Gastroesophageal sphincter (tissue), 3 donors: ENCODE results near the gene GLYATL1B.
"Not testable (repeated sequence)": the region's sequence is repeated elsewhere in the genome, so short reads cannot be mapped to it uniquely, and the experiment has no call there.

Experiments
- EP300 ChIP-seq: sonication (generic); formaldehyde crosslinking; IDR thresholded peaks from one replicate; pipeline ENCODE4 v1.6.1; 2017; ENCODE audit warnings: antibody characterized with exemption, mild to moderate bottlenecking
- POLR2A ChIP-seq, 2 donors: fragments of 450-650 bp; IDR thresholded peaks; one replicate each; pipeline ENCODE4 v1.6.1; 2017; ENCODE audit warnings: antibody characterized with exemption in 2 of 2, mild to moderate bottlenecking in 2 of 2, moderate library complexity in 1 of 2
- POLR2AphosphoS5 ChIP-seq: sonication (generic); formaldehyde crosslinking; IDR thresholded peaks from one replicate; pipeline ENCODE4 v1.6.1; 2017; ENCODE audit warnings: antibody characterized with exemption
- TF ChIP-seq, protein P1 (sequence below), 4 experiments: fragments of 200-600 bp in 2 of 4; fragments of 450-650 bp in 2 of 4; sonication (generic) in 1 of 4; IDR thresholded peaks; one replicate each; pipeline ENCODE4 v1.5.1; 2017 to 2019; ENCODE audit warnings: antibody characterized with exemption in 4 of 4, mild to moderate bottlenecking in 2 of 4, moderate library complexity in 2 of 4

DNA sequence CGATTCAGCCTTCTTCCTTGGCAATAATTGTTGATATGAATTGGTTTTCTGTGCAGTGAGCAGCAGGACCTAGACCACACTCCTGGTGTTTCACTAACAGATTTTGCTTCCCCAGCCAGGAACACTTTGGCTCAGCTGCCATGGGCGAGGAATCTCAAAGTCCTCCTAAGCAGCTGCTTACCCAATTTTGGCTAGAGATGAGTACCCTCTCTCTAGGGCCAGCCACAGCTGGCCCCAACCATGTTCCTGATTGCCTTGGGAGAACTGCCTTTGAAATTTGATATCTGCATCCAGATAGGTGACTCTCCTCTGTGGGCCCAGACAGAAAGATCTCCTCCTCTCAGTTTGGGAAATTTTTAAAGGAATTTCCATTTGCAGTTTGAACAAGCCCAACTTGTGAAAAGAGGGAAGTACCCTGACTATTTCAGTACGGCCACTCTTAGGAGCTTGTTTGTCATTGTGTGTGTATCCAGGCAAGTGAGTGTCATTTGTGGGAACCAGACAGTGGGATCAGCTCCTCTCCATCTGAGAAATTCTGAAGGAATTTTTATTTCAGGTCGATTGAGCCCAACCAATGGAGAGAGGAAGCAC, 4.6 kb upstream of the GLYATL1B start:
- TF ChIP-seq, protein P1, sequence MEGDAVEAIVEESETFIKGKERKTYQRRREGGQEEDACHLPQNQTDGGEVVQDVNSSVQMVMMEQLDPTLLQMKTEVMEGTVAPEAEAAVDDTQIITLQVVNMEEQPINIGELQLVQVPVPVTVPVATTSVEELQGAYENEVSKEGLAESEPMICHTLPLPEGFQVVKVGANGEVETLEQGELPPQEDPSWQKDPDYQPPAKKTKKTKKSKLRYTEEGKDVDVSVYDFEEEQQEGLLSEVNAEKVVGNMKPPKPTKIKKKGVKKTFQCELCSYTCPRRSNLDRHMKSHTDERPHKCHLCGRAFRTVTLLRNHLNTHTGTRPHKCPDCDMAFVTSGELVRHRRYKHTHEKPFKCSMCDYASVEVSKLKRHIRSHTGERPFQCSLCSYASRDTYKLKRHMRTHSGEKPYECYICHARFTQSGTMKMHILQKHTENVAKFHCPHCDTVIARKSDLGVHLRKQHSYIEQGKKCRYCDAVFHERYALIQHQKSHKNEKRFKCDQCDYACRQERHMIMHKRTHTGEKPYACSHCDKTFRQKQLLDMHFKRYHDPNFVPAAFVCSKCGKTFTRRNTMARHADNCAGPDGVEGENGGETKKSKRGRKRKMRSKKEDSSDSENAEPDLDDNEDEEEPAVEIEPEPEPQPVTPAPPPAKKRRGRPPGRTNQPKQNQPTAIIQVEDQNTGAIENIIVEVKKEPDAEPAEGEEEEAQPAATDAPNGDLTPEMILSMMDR (IDR thresholded peaks at IDR 0.05), result not testable (repeated sequence)
- TF ChIP-seq POLR2A (IDR thresholded peaks at IDR 0.05); POLR2AphosphoS5; EP300: not testable (repeated sequence)
